ENCODE measurements around the gene MOSMO. TPM values are rescaled to one million over a fixed set of nuclear protein-coding genes. Genes with fewer than 3 reads are reported as not detected.
A peak's percentile ranks its signal among the peaks of the same experiment; 100 is the strongest.

MOSMO gene
- total RNA-seq, 1 experiment from 2014 or later = 24.2 TPM

GRCh38 chr16:22093996-22094395 lies 86.1 kb downstream of the MOSMO start:
- 0 out of 2 replicates have a peak, but pooled peaks cover 8% of the 10 kb centered on the region for H3F3A ChIP-seq (ENCODE audit: insufficient read depth, low read depth)
- no peaks in the 10 kb centered on the region for H3K9me2 ChIP-seq (ENCODE audit: insufficient read depth)
- H2AFZ ChIP-seq = no peak overlapping the region
- no peaks in the 10 kb centered on the region for H4K20me1 ChIP-seq (ENCODE audit: insufficient read depth)
- no peaks in the 10 kb centered on the region for H3K9me3 ChIP-seq (ENCODE audit: insufficient read depth, low read depth)
- no peak overlapping the region for H3K27ac ChIP-seq
- ChIA-PET CTCF (interaction anchor here (0.5 kb wide), 1 partner anchor 139 kb away, joined by 10 read pairs; no protein-coding TSS in a partner anchor), POLR2A (ENCODE audit: unreplicated experiment) (no interaction called here)
- intact Hi-C loops (cut with micrococcal nuclease; ENCODE audit: unreplicated experiment) = loop anchor here (5.0 kb wide), 1 partner anchor 93 kb away; no protein-coding TSS in a partner anchor
- TF ChIP-seq EZH2 (IDR thresholded peaks at IDR 0.05; ENCODE audit: low read depth) (no peak), CTCF (conservative IDR thresholded peaks at IDR 0.05) (no peak)
- BruUV-seq (replicated peaks) = no TSS peak
- H3K79me2 ChIP-seq (ENCODE audit: low read depth) = no peaks in the 10 kb centered on the region
- no peaks in the 10 kb centered on the region for H3K27me3 ChIP-seq (ENCODE audit: insufficient read depth, low read depth)
- no peak overlapping the region for H3K4me2 ChIP-seq
- no peaks in the 10 kb centered on the region; the same call in 1 of the 2 replicates for H3K4me1 ChIP-seq (replicated peaks; ENCODE audit: insufficient read depth)
- no peaks in the 10 kb centered on the region for H3K36me3 ChIP-seq (ENCODE audit: low read depth)
- no peak overlapping the region for H3K4me3 ChIP-seq
- DNase-seq = no peak

- Histone ChIP-seq H3F3A (ENCODE audit: insufficient read depth, low read depth) (no peaks in the 10 kb centered on the region), H4K20me1 (ENCODE audit: insufficient read depth) (no peaks in the 10 kb centered on the region), H3K4me1 (replicated peaks; ENCODE audit: insufficient read depth) (no peaks in the 10 kb centered on the region), H3K27ac (no peak overlapping the region), H3K79me2 (ENCODE audit: low read depth) (no peaks in the 10 kb centered on the region), H3K27me3 (ENCODE audit: insufficient read depth, low read depth) (no peaks in the 10 kb centered on the region), H3K9me2 (ENCODE audit: insufficient read depth) (no peaks in the 10 kb centered on the region), H3K9me3 (ENCODE audit: insufficient read depth, low read depth) (no peaks in the 10 kb centered on the region), H3K4me2 (peak overlapping the region; percentile 74; the same call in 1 of the 2 replicates), H3K36me3 (ENCODE audit: low read depth) (no peaks in the 10 kb centered on the region), H2AFZ (0 out of 2 replicates have a peak overlapping the region, but pooled peaks have one; percentile 43), H3K4me3 (peak overlapping the region; percentile 34; the same call in 1 of the 2 replicates)
- ChIA-PET POLR2A (ENCODE audit: unreplicated experiment) (interaction anchor here (0.7 kb wide), 2 partner anchors 146 to 397 kb away, joined by 4 to 7 read pairs; no protein-coding TSS in a partner anchor), CTCF (interaction anchor here (0.6 to 2.2 kb wide), 11 partner anchors 11 to 488 kb away, joined by 4 to 18 read pairs (median 6); partner anchors contain the start of gene MOSMO)
- intact Hi-C loops (cut with micrococcal nuclease; ENCODE audit: unreplicated experiment) = loop anchor here (1.0 to 5.0 kb wide), 4 partner anchors 97 to 441 kb away; partner anchors contain the start of genes PDZD9 and POLR3E
- peak; percentile 27 to 55 for DNase-seq
- peak; percentile 66 for TF ChIP-seq CTCF (conservative IDR thresholded peaks at IDR 0.05)
- no peak for TF ChIP-seq EZH2 (IDR thresholded peaks at IDR 0.05; ENCODE audit: low read depth)
- no TSS peak for BruUV-seq (replicated peaks)
Measured at GRCh38 chr16:22098405-22099255, 90.7 kb downstream of the MOSMO start.

GRCh38 chr16:22099256-22099975 lies 91.5 kb downstream of the MOSMO start:
- Histone ChIP-seq H3K4me1 (replicated peaks; ENCODE audit: insufficient read depth) (no peaks in the 10 kb centered on the region), H3K27me3 (ENCODE audit: insufficient read depth, low read depth) (no peaks in the 10 kb centered on the region), H3K9me2 (ENCODE audit: insufficient read depth) (no peaks in the 10 kb centered on the region), H3K36me3 (ENCODE audit: low read depth) (no peaks in the 10 kb centered on the region), H3K79me2 (ENCODE audit: low read depth) (no peaks in the 10 kb centered on the region), H3K9me3 (ENCODE audit: insufficient read depth, low read depth) (no peaks in the 10 kb centered on the region), H4K20me1 (ENCODE audit: insufficient read depth) (no peaks in the 10 kb centered on the region), H3F3A (ENCODE audit: insufficient read depth, low read depth) (no peaks in the 10 kb centered on the region), H3K4me3 (no peak overlapping the region), H2AFZ (no peak overlapping the region), H3K4me2 (peak overlapping the region; percentile 74; the same call in 1 of the 2 replicates), H3K27ac (no peak overlapping the region)
- TF ChIP-seq CTCF (conservative IDR thresholded peaks at IDR 0.05) = peak; percentile 3; the same call in 1 of the 2 replicates
- no peak for TF ChIP-seq EZH2 (IDR thresholded peaks at IDR 0.05; ENCODE audit: low read depth)
- ChIA-PET POLR2A (ENCODE audit: unreplicated experiment) (interaction anchor here (0.7 kb wide), 2 partner anchors 147 to 398 kb away, joined by 4 to 7 read pairs; no protein-coding TSS in a partner anchor), CTCF (interaction anchor here (0.6 to 2.2 kb wide), 11 partner anchors 10 to 489 kb away, joined by 4 to 18 read pairs (median 6); partner anchors contain the start of gene MOSMO)
- no TSS peak for BruUV-seq (replicated peaks)
- intact Hi-C loops (cut with micrococcal nuclease; ENCODE audit: unreplicated experiment) = loop anchor here (1.0 to 5.0 kb wide), 4 partner anchors 98 to 442 kb away; partner anchors contain the start of genes PDZD9 and POLR3E
- DNase-seq = no peak

Data from PC-9 (cell line).